Measurements from ENCODE around the gene ARRDC2.

DNA sequence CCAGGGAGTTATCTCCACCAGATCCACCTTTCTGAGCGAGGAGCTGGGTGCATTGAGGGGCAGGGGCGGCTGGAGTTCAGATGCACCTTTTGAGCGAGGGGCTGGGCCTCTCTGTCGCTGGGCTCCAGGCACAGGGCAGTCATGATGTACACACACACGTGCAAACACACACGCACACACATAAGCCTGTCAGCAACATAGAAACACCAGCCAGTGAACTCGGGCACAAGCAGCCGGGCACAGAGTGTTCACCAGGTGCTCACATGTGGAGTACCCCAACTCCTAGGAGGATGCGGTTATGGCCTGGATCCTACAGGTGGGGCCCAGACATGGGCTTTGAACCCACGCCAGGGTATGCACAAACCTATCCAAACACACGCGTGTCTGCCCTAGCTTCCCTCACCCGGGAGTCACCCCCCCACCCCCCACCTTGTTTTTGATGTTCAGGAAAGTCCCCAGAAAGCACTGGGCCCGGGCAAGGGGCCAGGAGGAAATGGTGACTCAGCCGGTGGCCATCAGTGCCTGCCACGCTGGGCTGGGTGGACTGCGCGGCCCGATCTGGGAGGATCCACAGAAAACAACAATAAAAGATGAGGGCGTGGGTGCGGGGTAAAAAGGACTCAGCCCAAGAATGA, 13.3 kb downstream of the ARRDC2 start:
- TF ChIP-seq, protein P1, sequence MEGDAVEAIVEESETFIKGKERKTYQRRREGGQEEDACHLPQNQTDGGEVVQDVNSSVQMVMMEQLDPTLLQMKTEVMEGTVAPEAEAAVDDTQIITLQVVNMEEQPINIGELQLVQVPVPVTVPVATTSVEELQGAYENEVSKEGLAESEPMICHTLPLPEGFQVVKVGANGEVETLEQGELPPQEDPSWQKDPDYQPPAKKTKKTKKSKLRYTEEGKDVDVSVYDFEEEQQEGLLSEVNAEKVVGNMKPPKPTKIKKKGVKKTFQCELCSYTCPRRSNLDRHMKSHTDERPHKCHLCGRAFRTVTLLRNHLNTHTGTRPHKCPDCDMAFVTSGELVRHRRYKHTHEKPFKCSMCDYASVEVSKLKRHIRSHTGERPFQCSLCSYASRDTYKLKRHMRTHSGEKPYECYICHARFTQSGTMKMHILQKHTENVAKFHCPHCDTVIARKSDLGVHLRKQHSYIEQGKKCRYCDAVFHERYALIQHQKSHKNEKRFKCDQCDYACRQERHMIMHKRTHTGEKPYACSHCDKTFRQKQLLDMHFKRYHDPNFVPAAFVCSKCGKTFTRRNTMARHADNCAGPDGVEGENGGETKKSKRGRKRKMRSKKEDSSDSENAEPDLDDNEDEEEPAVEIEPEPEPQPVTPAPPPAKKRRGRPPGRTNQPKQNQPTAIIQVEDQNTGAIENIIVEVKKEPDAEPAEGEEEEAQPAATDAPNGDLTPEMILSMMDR (IDR thresholded peaks at IDR 0.05): no peak
- TF ChIP-seq EP300 (IDR thresholded peaks at IDR 0.05): peak; percentile 84 to 85

Measured in tibial nerve (tissue), 4 donors.